22Rv1 (cell line): ENCODE results near the gene RNF114.
"Not testable (repeated sequence)": the region's sequence is repeated elsewhere in the genome, so short reads cannot be mapped to it uniquely, and the experiment has no call there.

Source experiments
- H3K27ac ChIP-seq: fragments of 450-650 bp; 2 replicates; pipeline ENCODE4 v1.5.1; 2017
- CTCF ChIP-seq: fragments of 450-650 bp; IDR thresholded peaks from 2 replicates; pipeline ENCODE4 v1.5.1; 2017; ENCODE audit warnings: mild to moderate bottlenecking
- ZFX ChIP-seq: fragments of 450-650 bp; IDR thresholded peaks from 2 replicates; pipeline ENCODE4 v1.6.1; 2017; ENCODE audit warnings: antibody characterized with exemption, borderline replicate concordance

RNF114 gene

GRCh38 chr20:49966861-49967260 is 30.7 kb downstream of the RNF114 start:
- H3K27ac ChIP-seq: no peak overlapping the region

GRCh38 chr20:49969234-49969633 is 33.0 kb downstream of the RNF114 start:
- TF ChIP-seq CTCF: no peak
- no peak for TF ChIP-seq ZFX
- H3K27ac ChIP-seq: no peak overlapping the region

More at GRCh38 chr20:49966861-49967260, 30.7 kb downstream of the RNF114 start:
- TF ChIP-seq ZFX (no peak), CTCF (no peak)

GRCh38 chr20:49969946-49970345 is 33.7 kb downstream of the RNF114 start:
- TF ChIP-seq ZFX: no peak
- no peak for TF ChIP-seq CTCF
- no peak overlapping the region for H3K27ac ChIP-seq

- no peak for TF ChIP-seq ZFX
- TF ChIP-seq CTCF: no peak
- no peak overlapping the region for H3K27ac ChIP-seq
These were observed 34.3 kb downstream of the RNF114 start for GRCh38 chr20:49970498-49970897.

GRCh38 chr20:49973981-49974380 is 37.8 kb downstream of the RNF114 start:
- no peak for TF ChIP-seq CTCF
- no peak for TF ChIP-seq ZFX

GRCh38 chr20:49976542-49976941 is 40.3 kb downstream of the RNF114 start:
- H3K27ac ChIP-seq: no peak overlapping the region
- no peak for TF ChIP-seq ZFX

More at GRCh38 chr20:49973981-49974380, 37.8 kb downstream of the RNF114 start:
- H3K27ac ChIP-seq: no peak overlapping the region

- H3K27ac ChIP-seq: not testable (repeated sequence)
These were observed 41.5 kb downstream of the RNF114 start for GRCh38 chr20:49977740-49978139.

- TF ChIP-seq ZFX (no peak), CTCF (no peak)
- no peak overlapping the region for H3K27ac ChIP-seq
These were observed 42.5 kb downstream of the RNF114 start for GRCh38 chr20:49978685-49979029.
